Heart left ventricle (tissue), 16 donors: ENCODE data around the gene NRP1. TPM values are rescaled to one million over a fixed set of nuclear protein-coding genes. Genes with fewer than 3 reads are reported as not detected.
"Not testable (repeated sequence)": the region's sequence is repeated elsewhere in the genome, so short reads cannot be mapped to it uniquely, and the experiment has no call there.

ENCODE experiments used
- ATAC-seq, 4 donors: fragments of 200-7000 bp; cut with Tn5 transposase; one replicate each; pipeline ENCODE4 v1.9.1; 2020 to 2022; ENCODE audit warnings: moderate library complexity in 4 of 4, mild to moderate bottlenecking in 3 of 4, moderate number of reproducible peaks in 1 of 4
- DNase-seq, 5 donors: peaks; one replicate each; pipeline ENCODE4 v3.0.0-alpha.2; 2020
- H3K27ac ChIP-seq, 12 donors: fragments of 200-600 bp; sonication (generic) in 4 of 12; one replicate each; pipeline versions ENCODE4 v1.5.0 to v1.8.0; 2016 to 2022; ENCODE audit warnings: mild to moderate bottlenecking in 2 of 12
- H3K27me3 ChIP-seq, 9 donors: fragments of 200-600 bp; sonication (generic) in 2 of 9; one replicate each; pipeline versions ENCODE4 v1.5.1 to v1.8.0; 2016 to 2022; ENCODE audit warnings: mild to moderate bottlenecking in 3 of 9
- H3K36me3 ChIP-seq, 9 donors: fragments of 200-600 bp; sonication (generic) in 2 of 9; one replicate each; pipeline versions ENCODE4 v1.5.0 to v1.8.0; 2018 to 2022; ENCODE audit warnings: mild to moderate bottlenecking in 2 of 9
- H3K4me1 ChIP-seq, 12 donors: fragments of 200-600 bp; sonication (generic) in 4 of 12; one replicate each; pipeline versions ENCODE4 v1.5.0 to v1.8.0; 2016 to 2022; ENCODE audit warnings: mild to moderate bottlenecking in 3 of 12
- H3K4me3 ChIP-seq, 12 donors: fragments of 200-600 bp; sonication (generic) in 4 of 12; one replicate each; pipeline versions ENCODE4 v1.5.0 to v1.8.0; 2017 to 2022; ENCODE audit warnings: mild to moderate bottlenecking in 9 of 12, moderate library complexity in 4 of 12
- H3K9me3 ChIP-seq, 12 donors: fragments of 200-600 bp; sonication (generic) in 4 of 12; one replicate each; pipeline versions ENCODE4 v1.5.0 to v1.8.0; 2016 to 2022; ENCODE audit warnings: mild to moderate bottlenecking in 1 of 12
- CTCF ChIP-seq, 12 donors: fragments of 200-600 bp; sonication (generic) in 4 of 12; IDR thresholded peaks; one replicate each; pipeline versions ENCODE4 v1.5.0 to v1.8.0; 2018 to 2022; ENCODE audit warnings: antibody characterized with exemption in 12 of 12, mild to moderate bottlenecking in 5 of 12
- POLR2A ChIP-seq, 2 donors: fragments of 450-650 bp; IDR thresholded peaks; one replicate each; pipeline ENCODE4 v1.6.1; 2017; ENCODE audit warnings: antibody characterized with exemption in 2 of 2, mild to moderate bottlenecking in 2 of 2, moderate library complexity in 2 of 2
- WGBS, 4 donors: extraction: QIAGEN DNeasy Blood & Tissue Kit in 2 of 4; methylation state at CpG; one replicate each; pipeline versions ENCODE4 v1.1.5 to v1.1.7; 2013 to 2018; 5-methylcytosine and 5-hydroxymethylcytosine counted together
- intact Hi-C, 10 donors: fragments of 100-400 bp; cut with DNase I; formaldehyde crosslinking; loops; one replicate each; pipeline versions ENCODE4 v1.11.1 to v1.14.2; 2022
- polyA plus RNA-seq, 2 donors: library from polyadenylated mRNA; stranded (reverse); fragments of 200-250 nt; gene quantifications; one replicate each; pipeline ENCODE4 v1.2.3, GENCODE V29; 2013
- total RNA-seq, 9 donors: library from RNA; depleted of rRNA in 2 of 9; stranded (reverse); fragments of >200 nt in 2 of 9; fragmentation: NEBNext Ultra II Directional in 3 of 9; extraction: Animal tissue kit (Norgen Biotek cat#: 25700) in 3 of 9; gene quantifications; one replicate each; pipeline versions ENCODE4 v1.1.0 to v1.2.4, GENCODE V29; 2016 to 2023
- donor health status: ischemic (EF 13 %, LVEDD 7.1; RV severe dilation, severe dysfunction).
- donor health status: healthy with polysubstance abuse.
- donor health status: DM: no; HTN: yes; CAD: no.
- donor health status: DM: no; HTN: no; CAD: no.
- donor health status: ischemic (EF 25% LVEDD 6.9; RV normal size, moderate dysfunction).
- donor health status: ischemic (EF 25% LVEDD 5.7; RV mildly dilated, moderate dysfunction).
- donor health status: healthy.
- donor health status: DM: yes; HTN: yes; CAD: no.
- donor health status: ischemic (EF 35%, LVEDD 5.7; RV mildly dilated, moderate dysfunction).
- donor health status: nonischemic (EF 11% LVEDD 7.7; RV severe dilation, severe dysfunction).
- donor health status: DM: yes; HTN: yes; CAD: no.
- donor health status: PGD.
- donor health status: ischemic (EF 29% LVEDD 5.4; RV normal size, mild dysfunction).
- donor health status: nonischemic (EF 23%, LVEDD 6.1; RV moderate dilation, normal function).

Gene NRP1
- total and polyA plus RNA-seq, 11 donors = 47.1 to 279 (median 152) TPM

- H3K27ac ChIP-seq = peak overlapping the region in 9 of 12 donors; percentile 2 to 52 (median 26)
- peaks cover 0 to 99% (median 94%) of the 10 kb centered on the region in 9 donors for H3K36me3 ChIP-seq
- no peaks in the 10 kb centered on the region for H3K9me3 ChIP-seq
- DNase-seq (no peak), ATAC-seq (peak in 1 of 4 donors; percentile 26)
- H3K4me3 ChIP-seq = no peak overlapping the region
- intact Hi-C loops = no loop called here
- no peak for TF ChIP-seq POLR2A (IDR thresholded peaks at IDR 0.05)
- TF ChIP-seq CTCF (IDR thresholded peaks at IDR 0.05) = no peak
- H3K27me3 ChIP-seq = no peaks in the 10 kb centered on the region
- 58 to 76% (median 66%) methylated on average over 3 of the region's 3 CpGs for WGBS, 4 donors
- peaks cover 0 to 61% (median 25%) of the 10 kb centered on the region in 12 donors for H3K4me1 ChIP-seq
Measured at GRCh38 chr10:33223326-33224000, 111.0 kb downstream of the NRP1 start.

GRCh38 chr10:33222304-33222703 is 112.2 kb downstream of the NRP1 start:
- intact Hi-C loops, ATAC-seq, H3K27me3 ChIP-seq, H3K4me3 ChIP-seq, H3K9me3 ChIP-seq, DNase-seq: not testable (repeated sequence)
- peaks cover 0 to 100% (median 96%) of the 10 kb centered on the region in 9 donors for H3K36me3 ChIP-seq
- WGBS, 4 donors = 84 to 97% (median 90%) methylated on average over 9 of the region's 9 CpGs
- H3K4me1 ChIP-seq = peaks cover 0 to 57% (median 22%) of the 10 kb centered on the region in 12 donors
- peak overlapping the region in 2 of 12 donors; percentile 44 to 52 for H3K27ac ChIP-seq

DNA sequence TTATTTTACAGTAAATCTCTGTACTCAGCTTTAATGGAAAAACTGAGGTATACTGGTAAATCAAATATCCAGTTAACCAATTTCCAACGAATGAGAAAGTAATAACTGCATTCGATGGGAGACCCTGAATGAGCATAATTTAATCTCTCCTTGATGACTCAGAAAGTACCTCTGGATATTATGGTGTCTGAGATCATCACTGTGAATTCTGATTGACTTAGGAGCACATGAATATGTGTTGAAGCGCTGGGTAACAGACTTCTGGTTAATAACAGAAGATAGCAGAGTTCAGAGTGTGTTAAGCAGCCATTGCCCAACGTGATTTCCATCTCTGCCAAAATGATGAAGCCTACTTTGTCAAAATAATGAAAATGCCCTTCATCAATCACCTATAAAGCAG is 116.6 kb downstream of the NRP1 start:
- H3K4me1 ChIP-seq = peaks cover 0 to 73% (median 26%) of the 10 kb centered on the region in 12 donors
- 61 to 70% (median 67%) methylated on average over 4 of the region's 4 CpGs for WGBS, 4 donors
- H3K27me3 ChIP-seq = no peaks in the 10 kb centered on the region
- intact Hi-C loops = loop anchor here in 2 of 10 donors (2.0 to 10.0 kb wide), 2 partner anchors 17 to 57 kb away; no protein-coding TSS in a partner anchor
- H3K27ac ChIP-seq = peak overlapping the region in 3 of 12 donors; percentile 40 to 84 (median 44)
- H3K36me3 ChIP-seq = peaks cover 0 to 100% (median 96%) of the 10 kb centered on the region in 9 donors
- DNase-seq = no peak
- ATAC-seq = peak in 2 of 4 donors; percentile 21 to 32
- no peak for TF ChIP-seq CTCF (IDR thresholded peaks at IDR 0.05)
- TF ChIP-seq POLR2A (IDR thresholded peaks at IDR 0.05) = no peak
- H3K9me3 ChIP-seq = no peaks in the 10 kb centered on the region
- no peak overlapping the region for H3K4me3 ChIP-seq

DNA sequence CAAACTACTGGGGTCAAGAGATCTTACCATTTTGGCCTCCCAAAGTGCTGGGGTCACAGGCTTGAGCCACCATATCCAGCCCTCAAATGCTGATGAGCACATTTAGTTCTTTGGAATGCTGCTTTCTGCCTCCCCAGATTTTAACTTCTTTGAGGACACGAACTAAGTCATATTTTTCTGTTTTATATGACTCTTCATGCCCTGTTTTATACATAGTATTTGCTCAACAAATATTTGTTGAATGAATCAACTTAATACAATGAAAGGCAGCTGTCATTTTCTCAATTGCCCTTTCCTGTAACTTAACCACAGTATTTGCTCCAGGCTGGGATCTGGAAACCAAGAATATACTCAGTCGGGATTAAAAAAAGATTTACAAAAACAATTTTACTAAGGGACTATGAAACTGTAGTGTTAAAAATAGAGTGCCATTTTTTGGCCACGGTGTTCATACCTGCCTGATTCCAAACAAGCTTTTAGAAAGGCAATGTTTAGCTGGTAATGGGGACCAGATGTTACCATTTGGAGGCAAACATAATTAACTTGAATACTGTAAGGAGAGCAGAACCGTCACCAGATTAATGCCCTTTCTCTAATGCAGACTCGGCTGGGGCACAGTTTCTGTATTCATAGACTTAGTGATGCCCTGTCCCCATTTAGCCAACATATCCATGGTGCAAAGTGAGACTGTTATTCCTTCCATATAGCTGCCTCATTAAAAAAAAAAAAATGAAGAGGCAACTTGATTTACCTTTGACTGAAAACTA is 117.6 kb downstream of the NRP1 start:
- Histone ChIP-seq H3K27ac (peak overlapping the region in 9 of 12 donors; percentile 44 to 84 (median 57)), H3K36me3 (peaks cover 0 to 100% (median 97%) of the 10 kb centered on the region in 9 donors)
- ATAC-seq = no peak

More for the DNA sequence above, 117.6 kb downstream of the NRP1 start:
- Histone ChIP-seq H3K9me3 (no peaks in the 10 kb centered on the region), H3K4me3 (no peak overlapping the region), H3K27me3 (no peaks in the 10 kb centered on the region), H3K4me1 (peaks cover 0 to 83% (median 35%) of the 10 kb centered on the region in 12 donors)
- WGBS, 4 donors = 73 to 80% (median 74%) methylated on average over 5 of the region's 5 CpGs
- DNase-seq = no peak
- TF ChIP-seq POLR2A (IDR thresholded peaks at IDR 0.05) = no peak
- TF ChIP-seq CTCF (IDR thresholded peaks at IDR 0.05) = no peak
- intact Hi-C loops = loop anchor here in 2 of 10 donors (2.0 to 10.0 kb wide), 2 partner anchors 18 to 58 kb away; no protein-coding TSS in a partner anchor
